ENCODE measurements around the gene TECPR2. TPM values are rescaled to one million over a fixed set of nuclear protein-coding genes. Genes with fewer than 3 reads are reported as not detected.
A peak's percentile ranks its signal among the peaks of the same experiment; 100 is the strongest.

TECPR2 gene
- total RNA-seq, 1 experiment from 2014 or later, result 4.8 TPM

DNA sequence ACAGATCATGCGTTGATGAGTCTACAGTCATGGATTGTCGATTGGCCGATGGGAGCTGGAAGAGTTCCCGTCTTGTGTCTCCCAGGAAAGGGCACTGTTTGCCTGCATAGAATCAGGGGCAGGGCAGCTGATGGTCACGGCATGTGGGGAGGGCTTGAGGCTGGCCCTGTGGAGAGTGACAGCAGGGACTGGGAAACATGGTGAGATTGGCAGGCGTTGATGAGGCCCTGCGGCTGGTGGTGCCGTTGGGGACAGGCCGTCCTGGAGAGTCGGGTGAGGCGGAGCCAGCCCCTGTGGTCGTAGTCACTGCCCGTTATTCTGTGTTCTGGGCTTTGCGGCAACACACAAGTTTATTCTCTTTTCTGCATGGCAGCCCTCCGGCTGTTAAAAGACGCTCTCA, 52.9 kb downstream of the TECPR2 start:
- Histone ChIP-seq H3K27ac (no peak overlapping the region), H3K27me3 (replicated peaks) (no peaks in the 10 kb centered on the region), H3K9me3 (replicated peaks) (no peaks in the 10 kb centered on the region), H3K36me3 (no peaks in the 10 kb centered on the region; the same call in 1 of the 2 replicates), H3K4me1 (replicated peaks) (no peaks in the 10 kb centered on the region), H3K4me3 (no peak overlapping the region)
- DNase-seq (ENCODE audit: low read depth in 1 of 2, low spot score in 2 of 2), result no peak

DNA sequence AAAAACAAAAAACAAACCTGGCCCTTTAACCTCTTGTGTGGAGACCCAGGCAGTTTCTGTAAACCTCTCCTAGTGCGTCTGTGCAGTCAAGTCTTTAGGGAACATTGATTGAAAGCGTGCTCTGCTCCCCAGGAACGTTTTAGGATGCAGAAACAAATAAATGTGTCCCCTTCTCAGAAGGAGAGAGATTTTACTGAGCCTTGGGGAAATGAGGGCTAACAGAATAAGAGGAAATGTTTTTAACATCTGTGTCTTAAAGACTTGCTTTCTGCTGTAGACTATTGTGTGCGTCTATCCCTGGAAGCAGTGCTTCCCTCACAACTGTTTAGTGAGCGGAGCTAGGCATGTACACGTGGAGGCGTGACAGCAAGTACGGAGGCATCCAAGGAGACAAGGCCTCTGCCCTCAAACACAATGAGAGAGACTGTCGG, 54.3 kb downstream of the TECPR2 start:
- DNase-seq (ENCODE audit: low read depth in 1 of 2, low spot score in 2 of 2), result no peak
- H3K36me3 ChIP-seq, result no peaks in the 10 kb centered on the region; the same call in 1 of the 2 replicates
- no peak overlapping the region for H3K4me3 ChIP-seq
- no peak overlapping the region for H3K27ac ChIP-seq
- H3K4me1 ChIP-seq (replicated peaks), result no peaks in the 10 kb centered on the region
- H3K9me3 ChIP-seq (replicated peaks), result no peaks in the 10 kb centered on the region
- H3K27me3 ChIP-seq (replicated peaks), result no peaks in the 10 kb centered on the region

DNA sequence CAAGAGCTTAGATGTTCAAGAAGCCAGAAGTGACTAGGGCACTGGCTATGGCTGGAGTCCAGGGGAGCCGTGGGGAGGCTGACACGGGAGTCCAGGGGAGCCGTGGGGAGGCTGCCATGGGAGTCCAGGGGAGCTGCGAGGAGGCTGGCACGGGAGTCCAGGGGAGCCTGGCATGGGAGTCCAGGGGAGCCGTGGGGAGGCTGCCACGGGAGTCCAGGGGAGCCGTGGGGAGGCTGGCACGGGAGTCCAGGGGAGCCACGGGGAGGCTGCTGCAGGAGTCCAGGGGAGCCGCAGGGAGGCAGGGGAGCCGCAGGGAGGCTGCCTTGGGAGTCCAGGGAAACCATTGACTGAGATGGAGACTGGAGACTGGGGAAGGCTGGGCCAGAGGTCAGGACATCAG, 54.9 kb downstream of the TECPR2 start:
- no peak overlapping the region for H3K4me3 ChIP-seq
- H3K27me3 ChIP-seq (replicated peaks), result no peaks in the 10 kb centered on the region
- H3K27ac ChIP-seq, result no peak overlapping the region
- H3K4me1 ChIP-seq (replicated peaks), result no peaks in the 10 kb centered on the region
- no peaks in the 10 kb centered on the region; the same call in 1 of the 2 replicates for H3K36me3 ChIP-seq
- H3K9me3 ChIP-seq (replicated peaks), result no peaks in the 10 kb centered on the region
- DNase-seq (ENCODE audit: low read depth in 1 of 2, low spot score in 2 of 2), result no peak

DNA sequence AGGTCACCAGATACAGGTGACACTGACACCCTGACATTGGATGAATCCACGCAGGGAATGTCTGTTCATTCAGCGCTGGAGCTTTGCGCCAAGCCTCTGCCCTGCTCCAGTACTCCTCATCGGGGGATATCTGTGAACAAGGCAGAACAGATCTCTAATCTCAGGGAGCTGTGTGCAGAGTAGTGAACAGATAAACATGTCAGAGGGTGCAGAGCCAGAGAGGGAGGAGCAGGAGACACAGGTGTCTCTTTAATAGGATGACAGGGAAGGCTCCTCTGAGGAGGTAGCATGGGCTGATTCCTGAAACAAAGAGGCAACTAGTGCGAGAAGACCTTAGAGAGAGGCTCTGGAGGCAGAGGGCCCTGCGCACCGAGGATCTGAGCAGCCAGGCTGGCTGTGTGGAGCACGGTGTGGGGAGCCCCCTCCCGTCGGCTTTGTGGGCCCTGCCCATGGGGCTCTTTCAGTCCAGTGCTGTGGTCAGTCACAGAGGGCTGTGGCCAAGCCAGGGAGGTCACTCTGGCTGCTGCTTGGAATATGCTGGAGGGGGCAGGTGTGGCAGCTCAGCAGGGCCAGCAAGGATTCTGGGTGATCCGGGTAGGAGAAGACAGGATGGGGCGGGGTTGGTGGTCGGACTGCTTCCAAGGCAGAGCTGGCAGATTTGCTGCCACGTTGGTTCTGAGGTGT, 55.6 kb downstream of the TECPR2 start:
- H3K4me3 ChIP-seq, result no peak overlapping the region
- H3K36me3 ChIP-seq, result no peaks in the 10 kb centered on the region; the same call in 1 of the 2 replicates
- no peak for DNase-seq (ENCODE audit: low read depth in 1 of 2, low spot score in 2 of 2)
- no peaks in the 10 kb centered on the region for H3K27me3 ChIP-seq (replicated peaks)
- no peaks in the 10 kb centered on the region for H3K9me3 ChIP-seq (replicated peaks)
- H3K27ac ChIP-seq, result no peak overlapping the region
- no peaks in the 10 kb centered on the region for H3K4me1 ChIP-seq (replicated peaks)

DNA sequence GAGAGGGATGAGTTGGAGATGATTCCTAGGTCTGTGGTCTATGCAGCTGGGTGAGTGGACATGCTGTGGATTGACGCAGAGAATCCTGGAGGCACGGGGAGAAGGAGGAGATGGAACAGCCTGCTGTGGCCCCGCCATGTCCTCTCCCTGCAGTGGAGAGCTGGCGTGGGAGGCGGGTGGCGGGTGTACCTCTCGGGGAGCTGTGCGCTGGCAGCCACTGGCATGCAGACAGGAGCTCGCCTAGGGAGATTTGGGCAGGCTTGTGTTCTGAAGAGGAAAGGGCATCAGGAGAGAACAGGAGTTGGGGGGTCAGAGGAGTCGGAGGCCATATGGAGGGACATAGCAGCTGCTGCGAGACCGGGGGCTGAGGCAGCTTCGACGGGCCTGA, 56.1 kb downstream of the TECPR2 start:
- no peaks in the 10 kb centered on the region for H3K27me3 ChIP-seq (replicated peaks)
- no peak overlapping the region for H3K4me3 ChIP-seq
- H3K36me3 ChIP-seq, result no peaks in the 10 kb centered on the region; the same call in 1 of the 2 replicates
- DNase-seq (ENCODE audit: low read depth in 1 of 2, low spot score in 2 of 2), result no peak
- no peaks in the 10 kb centered on the region for H3K4me1 ChIP-seq (replicated peaks)
- no peak overlapping the region for H3K27ac ChIP-seq
- H3K9me3 ChIP-seq (replicated peaks), result no peaks in the 10 kb centered on the region

DNA sequence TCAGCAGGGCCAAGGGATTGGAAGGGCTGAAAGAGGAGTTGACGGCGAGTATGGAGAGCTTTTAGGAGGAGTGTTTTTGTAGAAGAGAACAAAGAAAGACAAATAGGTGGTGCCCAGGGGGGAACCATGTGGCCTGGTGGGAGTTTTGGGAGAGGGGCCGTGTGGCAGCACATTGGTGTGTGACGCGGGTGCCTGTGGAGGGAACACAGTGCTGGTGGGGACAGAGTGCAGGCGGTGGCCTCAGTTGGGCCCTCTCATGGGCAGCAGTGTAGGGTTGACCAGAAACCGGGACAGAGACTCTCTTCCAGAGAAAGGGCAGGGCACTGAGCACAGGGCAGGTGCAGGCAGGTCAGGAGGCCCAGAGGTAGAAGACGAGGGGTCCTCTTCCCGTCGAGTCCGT, 56.5 kb downstream of the TECPR2 start:
- no peak for DNase-seq (ENCODE audit: low read depth in 1 of 2, low spot score in 2 of 2)
- no peaks in the 10 kb centered on the region for H3K9me3 ChIP-seq (replicated peaks)
- H3K4me1 ChIP-seq (replicated peaks), result no peaks in the 10 kb centered on the region
- no peak overlapping the region for H3K27ac ChIP-seq
- no peaks in the 10 kb centered on the region; the same call in 1 of the 2 replicates for H3K36me3 ChIP-seq
- H3K4me3 ChIP-seq, result no peak overlapping the region
- H3K27me3 ChIP-seq (replicated peaks), result no peaks in the 10 kb centered on the region

DNA sequence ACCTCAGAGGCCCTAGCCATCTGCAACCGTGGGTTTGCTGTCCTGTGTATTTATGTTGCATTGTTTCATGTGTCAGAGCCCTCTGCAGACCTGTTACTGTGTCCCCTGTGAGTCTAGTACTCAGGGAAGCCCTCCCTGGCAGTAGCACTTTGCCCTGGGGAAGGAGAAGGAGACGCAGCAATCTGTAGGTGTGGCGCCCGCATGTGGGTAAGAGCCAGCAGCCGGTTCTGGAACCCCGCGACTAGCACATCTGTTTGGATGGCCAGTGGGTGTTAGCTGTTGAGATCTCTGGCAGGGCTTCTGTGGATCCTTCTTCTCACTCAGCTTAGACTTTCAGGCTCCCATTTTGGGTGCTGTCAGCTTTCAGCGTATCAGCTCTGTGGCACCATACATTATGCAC, 57.0 kb downstream of the TECPR2 start:
- H3K4me3 ChIP-seq, result no peak overlapping the region
- no peak for DNase-seq (ENCODE audit: low read depth in 1 of 2, low spot score in 2 of 2)
- no peaks in the 10 kb centered on the region; the same call in 1 of the 2 replicates for H3K36me3 ChIP-seq
- H3K9me3 ChIP-seq (replicated peaks), result no peaks in the 10 kb centered on the region
- no peaks in the 10 kb centered on the region for H3K4me1 ChIP-seq (replicated peaks)
- no peaks in the 10 kb centered on the region for H3K27me3 ChIP-seq (replicated peaks)
- H3K27ac ChIP-seq, result no peak overlapping the region

DNA sequence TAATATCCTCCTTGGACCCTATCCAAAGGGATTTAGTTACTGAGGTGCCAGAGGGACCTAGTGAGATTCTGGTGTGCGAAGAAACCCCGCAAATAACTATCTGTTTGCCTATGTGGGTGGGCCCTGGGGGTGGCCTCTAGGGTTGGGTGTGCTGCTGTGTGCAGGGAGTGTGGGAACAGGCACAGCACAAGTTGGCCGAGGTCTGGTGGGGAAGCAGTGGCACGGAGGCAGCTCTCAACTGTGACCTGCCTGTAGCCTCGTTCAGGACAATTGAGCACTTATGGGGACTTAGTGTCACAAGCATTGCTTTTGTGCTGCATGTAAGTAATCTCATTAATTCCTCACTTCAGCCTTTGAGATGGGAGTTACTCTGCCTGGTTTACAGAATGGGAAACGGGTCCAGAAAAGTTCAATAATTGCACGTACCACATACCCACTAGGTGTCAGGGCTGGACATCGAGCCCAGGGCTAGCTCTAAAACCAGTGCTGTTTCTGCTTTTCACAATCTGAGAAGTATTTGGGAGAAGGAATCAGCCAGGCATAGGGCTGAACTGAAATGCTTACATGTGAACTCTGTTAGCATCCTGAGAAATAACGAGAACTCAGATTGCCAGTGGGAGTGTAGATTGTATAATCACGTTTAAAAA, 58.8 kb downstream of the TECPR2 start:
- Histone ChIP-seq H3K27me3 (replicated peaks) (no peaks in the 10 kb centered on the region), H3K27ac (no peak overlapping the region), H3K4me1 (replicated peaks) (no peaks in the 10 kb centered on the region), H3K36me3 (no peaks in the 10 kb centered on the region), H3K4me3 (no peak overlapping the region), H3K9me3 (replicated peaks) (no peaks in the 10 kb centered on the region)
- peak in 1 of 2 experiments; percentile 12 for DNase-seq (ENCODE audit: low read depth in 1 of 2, low spot score in 2 of 2)

DNA sequence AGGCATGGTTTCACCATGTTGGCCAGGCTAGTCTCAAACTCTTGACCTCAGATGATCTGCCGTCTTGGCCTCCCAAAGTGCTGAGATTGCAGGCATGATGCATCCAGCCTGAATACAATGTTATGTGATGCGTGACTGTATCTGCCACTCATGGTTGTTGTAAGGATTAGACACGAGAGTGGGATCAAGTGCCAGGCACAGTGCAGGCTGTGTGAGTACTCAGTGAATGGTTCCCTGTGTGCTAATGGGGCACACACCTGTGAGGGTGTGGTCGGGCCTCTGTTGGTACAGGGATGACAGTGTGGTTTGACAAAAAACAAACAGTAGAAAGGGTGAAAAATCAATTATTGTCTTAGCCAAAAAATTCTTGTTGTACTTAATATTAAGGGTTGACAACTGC, 61.8 kb downstream of the TECPR2 start:
- no peak overlapping the region for H3K27ac ChIP-seq
- no peak overlapping the region for H3K4me3 ChIP-seq
- H3K36me3 ChIP-seq, result no peaks in the 10 kb centered on the region
- no peak for DNase-seq (ENCODE audit: low read depth in 1 of 2, low spot score in 2 of 2)
- H3K9me3 ChIP-seq (replicated peaks), result no peaks in the 10 kb centered on the region
- no peaks in the 10 kb centered on the region for H3K27me3 ChIP-seq (replicated peaks)
- no peaks in the 10 kb centered on the region for H3K4me1 ChIP-seq (replicated peaks)

DNA sequence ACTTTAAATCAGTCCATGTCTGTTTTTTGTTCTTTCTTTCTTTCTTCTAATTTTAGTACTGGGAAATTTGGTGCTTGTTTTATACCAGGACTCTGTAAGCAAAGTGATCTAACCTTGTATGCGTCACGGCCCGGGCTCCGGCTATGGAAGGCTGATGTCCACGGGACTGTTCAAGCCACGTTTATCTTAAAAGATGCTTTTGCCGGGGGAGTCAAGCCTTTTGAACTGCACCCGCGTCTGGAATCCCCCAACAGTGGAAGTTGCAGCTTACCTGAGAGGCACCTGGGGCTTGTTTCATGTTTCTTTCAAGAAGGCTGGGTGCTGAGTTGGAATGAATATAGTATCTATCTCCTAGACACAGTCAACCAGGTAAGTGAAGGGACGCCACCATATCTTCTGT, 62.2 kb downstream of the TECPR2 start:
- Histone ChIP-seq H3K4me1 (replicated peaks) (no peaks in the 10 kb centered on the region), H3K27ac (no peak overlapping the region), H3K9me3 (replicated peaks) (no peaks in the 10 kb centered on the region), H3K4me3 (no peak overlapping the region), H3K36me3 (no peaks in the 10 kb centered on the region), H3K27me3 (replicated peaks) (no peaks in the 10 kb centered on the region)
- no peak for DNase-seq (ENCODE audit: low read depth in 1 of 2, low spot score in 2 of 2)

DNA sequence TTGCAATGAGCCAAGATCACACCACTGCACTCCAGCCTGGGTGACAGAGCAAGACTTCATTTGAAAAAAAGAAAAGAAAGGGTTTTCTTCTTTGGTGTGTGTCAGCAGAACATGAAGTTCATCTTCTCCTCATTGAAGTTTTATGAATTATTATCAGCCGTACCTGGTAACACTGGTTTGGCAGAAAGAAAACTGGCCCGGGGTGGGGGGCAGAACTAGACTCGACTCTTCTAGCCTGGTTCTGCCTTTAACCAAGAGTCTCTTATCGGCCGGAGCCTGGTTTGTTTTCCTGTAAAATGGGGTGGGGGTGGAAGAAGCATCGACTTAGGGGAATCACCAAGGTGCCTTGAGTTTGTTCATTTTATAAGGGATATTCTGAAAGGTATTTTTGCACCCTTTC, 64.1 kb downstream of the TECPR2 start:
- no peak overlapping the region for H3K27ac ChIP-seq

DNA sequence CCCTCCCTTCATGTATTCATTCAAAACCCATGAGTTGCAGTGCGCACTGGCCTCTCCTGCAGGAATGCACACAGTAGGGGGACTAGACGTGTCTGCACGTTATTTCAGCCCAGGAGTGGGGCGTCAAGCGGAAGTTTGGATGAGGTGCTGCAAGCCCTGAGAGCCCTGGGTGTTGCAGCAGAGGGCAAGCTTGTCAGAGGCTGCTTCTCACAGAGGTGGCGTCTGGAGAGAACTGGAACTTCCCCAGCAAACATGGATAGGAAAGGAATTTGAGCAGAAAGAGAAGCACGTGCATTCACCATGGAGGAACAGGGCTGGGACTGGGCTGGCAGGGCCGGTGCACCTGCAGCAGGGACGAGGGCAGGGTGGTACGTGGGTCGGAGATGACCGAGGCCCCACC, 64.9 kb downstream of the TECPR2 start:
- H3K27ac ChIP-seq, result no peak overlapping the region
- DNase-seq (ENCODE audit: low read depth in 1 of 2, low spot score in 2 of 2), result no peak
- no peaks in the 10 kb centered on the region for H3K4me1 ChIP-seq (replicated peaks)
- no peaks in the 10 kb centered on the region for H3K27me3 ChIP-seq (replicated peaks)
- no peaks in the 10 kb centered on the region for H3K9me3 ChIP-seq (replicated peaks)
- H3K36me3 ChIP-seq, result 0 out of 2 replicates have a peak, but pooled peaks cover 4% of the 10 kb centered on the region
- no peak overlapping the region for H3K4me3 ChIP-seq

More for the DNA sequence above, 64.1 kb downstream of the TECPR2 start:
- Histone ChIP-seq H3K36me3 (0 out of 2 replicates have a peak, but pooled peaks cover 3% of the 10 kb centered on the region), H3K9me3 (replicated peaks) (no peaks in the 10 kb centered on the region), H3K4me1 (replicated peaks) (no peaks in the 10 kb centered on the region), H3K27me3 (replicated peaks) (no peaks in the 10 kb centered on the region), H3K4me3 (no peak overlapping the region)
- no peak for DNase-seq (ENCODE audit: low read depth in 1 of 2, low spot score in 2 of 2)

DNA sequence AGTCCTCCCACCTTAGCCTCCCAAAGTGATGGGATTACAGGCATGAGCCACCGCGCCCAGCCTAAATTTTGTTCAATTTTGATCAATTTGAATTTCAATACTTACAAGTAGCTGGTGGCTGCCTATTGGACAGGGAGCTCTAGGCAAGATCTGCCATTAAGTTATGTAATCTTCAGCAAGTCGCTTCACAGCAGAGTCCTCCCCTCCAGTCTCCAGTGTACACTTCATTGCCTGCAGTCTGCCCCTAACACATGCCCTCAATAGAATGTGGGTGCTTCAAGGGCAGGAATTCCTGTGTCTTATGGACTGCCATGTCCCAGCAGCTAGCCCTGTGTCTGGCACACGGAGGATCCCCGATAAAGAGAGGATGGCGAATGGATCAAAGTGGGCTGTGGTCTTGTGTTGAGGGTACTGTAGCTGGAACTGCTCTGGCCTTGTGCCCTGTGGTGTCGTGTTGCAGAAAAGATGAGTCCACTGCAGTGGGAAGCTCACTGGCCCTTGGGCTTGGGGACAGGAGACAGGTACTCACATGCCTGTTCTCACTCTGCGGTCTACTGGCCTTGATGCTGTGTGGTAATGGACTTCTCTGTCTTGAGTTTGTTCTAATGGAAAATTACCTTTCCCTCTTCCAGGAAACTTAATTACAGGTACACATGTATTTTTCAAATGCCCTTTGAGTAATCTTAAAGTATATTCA, 67.6 kb downstream of the TECPR2 start:
- 0 out of 2 replicates have a peak, but pooled peaks cover 4% of the 10 kb centered on the region for H3K36me3 ChIP-seq
- H3K9me3 ChIP-seq (replicated peaks), result no peaks in the 10 kb centered on the region
- H3K27me3 ChIP-seq (replicated peaks), result no peaks in the 10 kb centered on the region
- no peak for DNase-seq (ENCODE audit: low read depth in 1 of 2, low spot score in 2 of 2)
- no peak overlapping the region for H3K4me3 ChIP-seq
- H3K4me1 ChIP-seq (replicated peaks), result no peaks in the 10 kb centered on the region
- no peak overlapping the region for H3K27ac ChIP-seq

DNA sequence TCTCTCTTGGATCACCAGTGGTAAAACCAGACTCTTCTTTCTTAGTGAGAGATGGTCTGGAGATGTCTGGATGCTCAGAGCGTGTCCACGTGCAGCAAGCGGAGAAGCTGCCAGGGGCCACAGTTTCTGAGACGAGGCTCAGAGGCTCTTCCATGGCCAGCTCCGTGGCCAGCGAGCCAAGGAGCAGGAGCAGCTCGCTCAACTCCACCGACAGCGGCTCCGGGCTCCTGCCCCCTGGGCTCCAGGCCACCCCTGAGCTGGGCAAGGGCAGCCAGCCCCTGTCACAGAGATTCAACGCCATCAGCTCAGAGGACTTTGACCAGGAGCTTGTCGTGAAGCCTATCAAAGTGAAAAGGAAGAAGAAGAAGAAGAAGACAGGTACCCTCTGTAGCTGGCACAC, 69.0 kb downstream of the TECPR2 start:
- DNase-seq (ENCODE audit: low read depth in 1 of 2, low spot score in 2 of 2), result no peak
- no peaks in the 10 kb centered on the region for H3K4me1 ChIP-seq (replicated peaks)
- H3K27ac ChIP-seq, result no peak overlapping the region
- H3K36me3 ChIP-seq, result 0 out of 2 replicates have a peak, but pooled peaks cover 4% of the 10 kb centered on the region
- H3K9me3 ChIP-seq (replicated peaks), result no peaks in the 10 kb centered on the region
- no peaks in the 10 kb centered on the region for H3K27me3 ChIP-seq (replicated peaks)
- H3K4me3 ChIP-seq, result no peak overlapping the region

Measured in SJSA1 (cell line).